GM12878 (cell line): ENCODE measurements around the gene DUSP18.

Experiments
- NR2F1 ChIP-seq: fragments of 450-650 bp; conservative IDR thresholded peaks from 2 replicates; pipeline ENCODE4 v1.6.1; 2017; ENCODE audit warnings: mild to moderate bottlenecking
- POLR2AphosphoS5 ChIP-seq: IDR thresholded peaks from 2 replicates; pipeline ENCODE4 v1.6.1; 2011; ENCODE audit warnings: mild to moderate bottlenecking, low read length, inconsistent platforms
- RFX5 ChIP-seq: IDR thresholded peaks from 2 replicates; pipeline ENCODE4 v1.6.1; 2011; ENCODE audit warnings: low read depth, low read length, improper control_type of control experiment
- ZBED1 ChIP-seq: IDR thresholded peaks from 2 replicates; pipeline ENCODE4 v1.6.1; 2016; ENCODE audit warnings: borderline replicate concordance
- TF ChIP-seq, protein P1 (sequence below), 3 experiments: IDR thresholded peaks in 2 of 3; conservative IDR thresholded peaks in 1 of 3; 2 replicates each; pipeline ENCODE4 v1.5.1; 2011; ENCODE audit warnings: low read depth in 3 of 3, low read length in 3 of 3, mild to moderate bottlenecking in 3 of 3, control low read depth in 2 of 3, moderate library complexity in 2 of 3, inconsistent platforms in 1 of 3, mixed read lengths in 1 of 3; ENCODE audit not compliant: control insufficient read depth in 2 of 3, insufficient read depth in 1 of 3; ENCODE audit errors: extremely low read depth in 1 of 3

DNA sequence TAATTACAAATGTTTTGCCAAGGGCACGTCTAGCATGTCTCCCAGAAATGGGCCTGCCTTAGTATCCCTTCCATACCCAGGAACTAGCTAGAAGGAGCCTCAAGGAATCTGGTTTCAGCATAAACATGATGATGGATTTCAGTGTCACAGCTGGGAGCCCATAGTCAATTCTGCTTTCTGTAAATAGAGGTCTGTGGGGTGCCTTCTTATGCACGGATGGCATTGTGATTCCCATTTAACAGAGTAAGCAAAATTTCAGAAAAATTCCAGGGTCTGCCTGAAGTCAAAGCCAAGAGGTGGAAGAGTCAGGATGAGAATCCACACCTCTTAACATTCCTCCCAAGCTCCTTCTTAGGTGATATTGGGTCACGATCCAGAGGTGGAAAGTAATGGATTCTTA, 12.1 kb downstream of the DUSP18 start:
- TF ChIP-seq RFX5, result no peak
- no peak for TF ChIP-seq POLR2AphosphoS5
- TF ChIP-seq, protein P1, sequence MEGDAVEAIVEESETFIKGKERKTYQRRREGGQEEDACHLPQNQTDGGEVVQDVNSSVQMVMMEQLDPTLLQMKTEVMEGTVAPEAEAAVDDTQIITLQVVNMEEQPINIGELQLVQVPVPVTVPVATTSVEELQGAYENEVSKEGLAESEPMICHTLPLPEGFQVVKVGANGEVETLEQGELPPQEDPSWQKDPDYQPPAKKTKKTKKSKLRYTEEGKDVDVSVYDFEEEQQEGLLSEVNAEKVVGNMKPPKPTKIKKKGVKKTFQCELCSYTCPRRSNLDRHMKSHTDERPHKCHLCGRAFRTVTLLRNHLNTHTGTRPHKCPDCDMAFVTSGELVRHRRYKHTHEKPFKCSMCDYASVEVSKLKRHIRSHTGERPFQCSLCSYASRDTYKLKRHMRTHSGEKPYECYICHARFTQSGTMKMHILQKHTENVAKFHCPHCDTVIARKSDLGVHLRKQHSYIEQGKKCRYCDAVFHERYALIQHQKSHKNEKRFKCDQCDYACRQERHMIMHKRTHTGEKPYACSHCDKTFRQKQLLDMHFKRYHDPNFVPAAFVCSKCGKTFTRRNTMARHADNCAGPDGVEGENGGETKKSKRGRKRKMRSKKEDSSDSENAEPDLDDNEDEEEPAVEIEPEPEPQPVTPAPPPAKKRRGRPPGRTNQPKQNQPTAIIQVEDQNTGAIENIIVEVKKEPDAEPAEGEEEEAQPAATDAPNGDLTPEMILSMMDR (IDR thresholded peaks at IDR 0.05 in 2 of 3, conservative IDR thresholded peaks at IDR 0.05 in 1 of 3; ENCODE audit: control insufficient read depth in 2 of 3, extremely low read depth in 1 of 3, insufficient read depth in 1 of 3, low read depth in 3 of 3, low read length in 3 of 3), result no peak
- TF ChIP-seq NR2F1, result no peak
- no peak for TF ChIP-seq ZBED1
